Inflammatory macrophage (primary cell): ENCODE data around the gene INTS15.
"Not testable (repeated sequence)": the region's sequence is repeated elsewhere in the genome, so short reads cannot be mapped to it uniquely, and the experiment has no call there.

Experiments
- DNase-seq, 2 donors: peaks; one replicate each; pipeline ENCODE4 v3.0.0-alpha.2; 2020 to 2022

The INTS15 gene

DNA sequence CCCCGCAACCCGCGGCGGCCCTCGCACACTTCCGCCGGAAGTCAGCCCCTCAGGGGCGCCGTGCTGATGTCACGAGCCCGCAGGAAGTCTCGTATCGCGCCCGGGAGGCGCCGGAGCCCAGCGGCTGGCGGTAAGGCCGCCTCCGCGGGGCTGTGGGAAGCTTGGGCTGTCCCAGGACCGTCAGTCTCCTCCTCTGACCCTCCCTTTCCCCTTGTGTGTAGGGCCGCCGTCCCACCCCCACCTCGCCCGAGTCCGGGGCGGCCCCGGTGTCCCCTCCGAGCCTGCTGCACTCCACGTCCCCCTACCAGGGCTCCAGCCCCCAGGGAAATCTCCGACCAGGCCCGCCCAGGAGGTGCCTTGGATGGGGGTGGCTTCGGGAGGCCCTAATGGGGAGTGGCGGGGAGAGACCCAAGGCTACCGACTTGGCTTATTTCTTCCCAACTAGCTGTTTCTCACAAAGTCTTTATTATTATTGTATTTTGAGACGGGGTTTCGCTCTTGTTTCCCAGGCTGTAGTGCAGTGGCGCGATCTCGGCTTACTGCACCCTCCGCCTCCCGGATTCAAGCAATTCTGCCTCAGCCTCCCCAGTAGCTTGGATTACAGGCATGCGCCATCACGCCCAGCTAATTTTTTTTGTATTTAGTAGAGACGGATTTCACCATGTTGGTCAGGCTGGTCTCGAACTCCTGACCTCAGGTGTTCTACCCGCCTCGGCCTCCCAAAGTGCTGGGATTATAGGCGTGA lies 12.3 kb upstream of the INTS15 start, which contains the start of gene ZDHHC4:
Gene ZDHHC4 (plus strand): TSS at position 86 of the 745 bp plus-strand sequence. CDS start 3,108 bp downstream, outside the sequence.
- DNase-seq = peak; percentile 93 to 97

DNA sequence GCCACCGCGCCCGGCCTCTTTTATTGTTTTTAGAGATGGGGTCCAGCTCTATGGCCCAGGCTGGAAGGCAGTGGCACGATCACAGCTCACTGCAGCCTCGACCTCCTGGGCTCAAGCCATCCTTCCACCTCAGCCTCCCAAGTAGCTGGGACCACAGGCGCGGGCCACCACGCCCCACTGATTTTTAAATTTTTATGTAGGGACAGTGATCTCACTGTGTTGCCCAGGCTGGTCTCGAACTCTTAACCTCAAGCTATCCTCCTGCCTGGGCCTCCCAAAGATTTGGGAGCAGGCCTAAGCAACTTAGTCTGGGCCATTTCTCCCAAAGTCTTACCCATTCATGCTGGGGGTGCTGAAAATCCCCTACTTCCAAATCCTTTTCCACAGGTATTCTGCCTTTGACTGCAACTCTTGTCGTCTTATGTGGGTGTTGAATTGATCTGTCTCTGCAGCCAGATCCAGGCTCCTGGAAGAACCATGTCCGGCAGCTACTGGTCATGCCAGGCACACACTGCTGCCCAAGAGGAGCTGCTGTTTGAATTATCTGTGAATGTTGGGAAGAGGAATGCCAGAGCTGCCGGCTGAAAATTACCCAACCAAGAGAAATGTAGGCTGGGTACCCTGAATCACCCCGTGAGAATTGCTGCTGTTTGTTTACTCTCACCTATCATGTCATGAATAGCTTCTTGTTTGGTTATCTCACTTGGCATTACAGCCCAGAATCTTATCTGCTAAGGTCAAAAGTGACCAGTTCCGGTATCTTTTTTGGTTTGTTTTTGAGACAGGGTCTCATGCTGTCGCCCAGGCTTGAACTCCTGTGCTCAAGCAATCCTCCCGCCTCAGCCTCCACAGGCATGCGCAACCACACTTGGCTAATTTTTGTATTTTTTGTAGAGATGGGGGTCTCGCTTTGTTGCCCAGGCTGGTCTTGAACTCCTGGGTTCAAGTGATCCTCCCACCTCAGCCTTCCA lies 11.4 kb upstream of the INTS15 start:
- no peak for DNase-seq

DNA sequence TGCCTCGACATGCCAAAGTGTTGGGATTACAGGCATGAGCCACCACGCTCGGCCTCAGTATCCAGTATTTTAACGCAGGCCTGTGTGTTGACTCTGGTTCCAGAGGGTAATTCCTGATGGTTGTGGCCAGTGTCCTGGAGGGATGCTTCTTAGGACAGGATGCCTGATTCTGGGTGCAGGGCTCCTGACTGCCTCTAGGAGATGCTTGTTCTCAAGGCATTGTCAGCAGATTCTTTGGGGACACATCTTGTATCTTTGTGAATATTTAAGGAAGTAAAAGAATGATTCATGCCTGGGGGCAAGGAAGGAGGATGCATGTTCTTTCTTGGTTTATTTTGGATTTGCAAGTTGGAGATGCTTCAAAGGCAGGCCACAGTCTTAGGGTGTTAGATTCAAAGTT lies 10.4 kb upstream of the INTS15 start:
- peak; percentile 82 for DNase-seq

DNA sequence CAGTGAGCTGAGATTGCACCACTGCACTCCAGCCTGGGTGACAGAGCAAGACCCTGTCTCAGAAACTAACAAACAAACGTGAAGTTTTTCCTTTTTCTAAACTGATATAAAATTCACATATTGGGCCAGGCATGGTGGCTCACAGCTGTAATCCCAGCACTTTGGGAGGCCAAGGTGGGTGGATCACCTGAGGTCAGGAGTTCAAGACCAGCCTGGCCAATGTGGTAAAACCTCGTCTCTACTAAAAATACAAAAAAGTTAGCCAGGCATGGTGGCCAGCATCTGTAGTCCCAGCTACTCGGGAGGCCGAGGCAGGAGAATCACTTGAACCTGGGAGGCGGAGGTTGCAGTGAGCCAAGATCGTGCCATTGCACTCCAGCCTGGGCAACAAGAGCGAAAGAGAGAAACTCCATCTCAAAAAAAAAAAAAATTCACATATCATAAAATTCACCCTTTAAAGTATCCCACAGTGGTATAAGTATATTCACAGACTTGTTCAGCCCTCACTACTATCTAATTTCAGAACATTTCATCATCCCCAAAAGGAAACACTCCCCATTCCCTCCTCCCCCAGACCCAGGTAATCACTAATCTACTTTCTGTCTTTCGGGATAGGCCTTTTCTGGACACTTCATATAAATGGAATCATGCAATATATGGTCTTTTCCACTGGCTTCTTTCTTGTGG lies 3.9 kb upstream of the INTS15 start:
- DNase-seq = not testable (repeated sequence)

DNA sequence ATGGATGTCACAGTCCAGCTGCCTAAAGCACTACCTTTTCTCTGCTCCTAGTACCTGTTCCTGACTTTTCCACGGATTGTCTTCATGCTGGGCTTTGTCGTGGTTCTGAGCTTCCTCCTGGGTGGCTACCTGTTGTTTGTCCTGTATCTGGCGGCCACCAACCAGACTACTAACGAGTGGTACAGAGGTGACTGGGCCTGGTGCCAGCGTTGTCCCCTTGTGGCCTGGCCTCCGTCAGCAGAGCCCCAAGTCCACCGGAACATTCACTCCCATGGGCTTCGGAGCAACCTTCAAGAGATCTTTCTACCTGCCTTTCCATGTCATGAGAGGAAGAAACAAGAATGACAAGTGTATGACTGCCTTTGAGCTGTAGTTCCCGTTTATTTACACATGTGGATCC lies 1.3 kb upstream of the INTS15 start:
- DNase-seq = no peak

DNA sequence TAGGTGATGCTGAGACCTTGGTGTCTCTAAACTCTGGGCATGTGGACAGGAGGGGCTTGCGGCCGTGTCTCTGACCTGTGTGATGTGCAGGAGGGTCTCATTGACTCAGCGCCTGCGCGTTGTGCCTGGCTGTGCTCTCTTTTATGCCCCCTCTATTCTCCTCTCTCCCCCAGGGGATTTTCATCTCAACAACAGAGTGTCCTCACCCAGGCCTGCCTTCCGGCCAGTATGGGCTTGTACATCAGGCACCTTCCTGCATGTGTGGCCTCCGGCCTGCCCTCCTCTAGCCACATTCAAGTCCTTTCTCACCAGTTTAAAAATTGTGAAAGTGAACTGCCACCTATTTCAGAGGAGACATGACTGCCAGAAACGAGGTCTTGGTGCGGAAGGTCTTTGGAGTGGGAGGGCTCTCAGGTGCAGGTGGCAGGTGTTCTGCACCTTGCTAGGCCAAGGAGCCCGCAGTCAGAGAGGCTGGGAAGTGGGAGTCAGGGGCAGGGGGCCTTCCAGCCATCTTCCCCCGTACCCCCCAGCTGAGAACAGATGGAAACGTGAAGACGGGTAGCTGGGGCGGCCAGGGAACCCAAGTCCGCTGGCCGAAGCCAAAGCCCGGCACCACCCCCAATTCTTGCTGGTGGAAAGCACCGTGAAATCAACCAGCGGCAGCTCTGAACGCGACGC lies 531 bp upstream of the INTS15 start:
- DNase-seq = no peak

DNA sequence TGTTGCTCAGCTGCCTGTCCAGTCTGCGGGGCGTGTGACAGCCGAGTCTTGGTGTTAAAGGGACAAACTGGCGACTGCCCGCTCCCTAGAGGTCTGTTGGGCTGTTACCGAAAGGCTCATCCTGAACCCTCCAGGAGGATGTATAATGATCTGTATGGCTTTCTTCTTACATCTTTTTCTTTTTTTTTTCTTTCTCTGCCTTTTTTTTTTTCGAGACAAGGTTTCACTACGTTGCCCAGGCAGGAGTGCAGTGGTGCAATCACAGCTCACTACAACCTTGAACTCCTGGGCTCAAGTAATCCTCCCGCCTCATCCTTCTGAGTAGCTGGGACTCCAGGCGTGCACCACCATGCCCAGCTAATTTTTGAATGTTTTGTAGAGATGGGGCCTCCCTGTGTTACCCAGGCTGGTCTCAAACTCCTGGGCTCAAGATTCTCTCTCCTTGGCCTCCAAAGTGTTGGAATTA lies 857 bp downstream of the INTS15 start:
- no peak for DNase-seq

DNA sequence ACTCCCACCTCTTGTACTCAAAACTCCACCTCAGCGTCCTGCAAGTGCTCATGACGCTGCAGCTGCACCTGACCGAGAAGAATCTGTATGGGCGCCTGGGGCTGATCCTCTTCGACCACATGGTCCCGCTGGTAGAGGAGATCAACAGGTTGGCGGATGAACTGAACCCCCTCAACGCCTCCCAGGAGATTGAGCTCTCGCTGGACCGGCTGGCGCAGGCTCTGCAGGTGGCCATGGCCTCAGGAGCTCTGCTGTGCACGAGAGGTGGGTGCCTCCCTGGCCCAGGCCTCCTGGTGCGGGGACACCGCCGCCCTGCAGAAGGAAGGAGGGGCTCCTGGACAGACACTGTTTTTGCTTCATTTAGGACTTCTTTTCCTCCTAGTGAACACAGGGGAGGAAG lies 10.3 kb downstream of the INTS15 start:
- no peak for DNase-seq

DNA sequence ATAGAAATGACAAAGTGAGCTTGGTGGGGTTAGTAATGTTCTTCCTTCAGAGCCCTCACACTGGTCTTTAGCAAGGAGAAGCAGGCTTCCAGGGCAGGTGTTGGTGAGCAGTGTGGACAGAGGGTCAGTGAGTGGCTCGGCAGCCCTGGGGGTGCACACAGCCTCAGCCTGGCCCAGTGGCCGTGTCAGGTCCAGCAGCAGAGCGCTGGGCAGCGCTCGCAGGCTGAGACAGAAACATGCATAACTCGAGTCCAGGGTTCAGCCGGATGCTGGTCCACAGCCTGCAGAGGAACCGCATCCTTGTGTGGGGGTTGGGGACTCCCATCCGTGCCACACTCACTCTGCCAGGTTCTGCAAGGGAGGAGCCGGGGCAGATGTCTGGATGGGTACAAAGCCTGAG lies 14.6 kb downstream of the INTS15 start:
- no peak for DNase-seq

DNA sequence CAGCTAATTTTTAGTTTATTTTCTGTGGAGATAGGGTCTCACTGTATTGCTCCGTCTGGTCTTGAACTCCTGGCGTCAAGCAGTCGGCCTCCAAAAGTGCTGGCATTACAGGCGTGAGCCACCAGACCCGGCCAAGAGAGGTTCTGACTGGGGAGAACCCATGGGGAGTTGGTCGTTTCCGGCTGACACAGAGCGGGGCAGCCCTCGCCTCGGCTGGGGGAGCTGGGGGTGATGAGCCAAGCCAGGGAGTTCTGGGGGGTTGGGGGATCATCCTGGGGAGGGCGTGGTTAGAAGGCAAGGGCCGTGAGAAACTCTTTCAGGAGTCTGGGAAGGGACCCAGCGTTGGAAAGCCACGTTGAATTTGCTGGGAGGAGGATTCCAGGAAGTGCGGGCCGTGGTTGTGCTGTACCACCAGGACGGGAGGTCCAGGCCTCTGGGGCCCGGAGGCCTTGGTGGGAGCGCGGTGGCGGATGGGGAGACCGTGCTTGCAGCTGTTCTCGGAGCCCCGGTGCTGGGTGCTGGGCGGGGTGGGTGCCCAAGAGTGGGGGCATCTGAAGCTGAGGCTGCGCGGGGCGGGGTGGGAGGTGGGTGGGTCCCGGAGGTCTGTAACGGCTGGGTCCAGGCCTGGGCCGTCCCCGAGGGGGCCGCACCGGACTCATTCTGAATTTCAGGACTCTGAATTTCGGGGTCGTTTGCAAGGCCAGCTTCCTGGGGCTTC lies 17.2 kb downstream of the INTS15 start:
- DNase-seq = no peak

DNA sequence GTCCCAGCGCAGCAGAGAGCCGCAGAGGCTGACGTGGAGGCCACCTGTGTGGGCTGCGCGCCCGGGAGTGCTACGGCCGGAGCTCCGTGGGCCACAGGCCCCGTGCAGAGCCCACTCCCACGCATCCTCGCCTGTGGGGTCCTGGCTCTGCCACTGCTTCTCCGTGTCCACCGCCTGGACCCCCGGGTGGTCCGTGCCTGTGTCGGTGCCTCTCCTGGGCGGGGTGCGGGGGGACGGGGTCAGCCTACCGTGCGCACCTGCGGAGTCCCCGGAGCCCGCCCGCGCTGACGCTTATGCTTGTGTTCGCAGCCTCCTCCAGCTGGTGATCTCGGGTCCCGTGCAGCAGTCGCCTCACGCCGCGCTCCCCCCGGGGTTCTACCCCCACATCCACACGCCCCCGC lies 17.8 kb downstream of the INTS15 start:
- DNase-seq = no peak

DNA sequence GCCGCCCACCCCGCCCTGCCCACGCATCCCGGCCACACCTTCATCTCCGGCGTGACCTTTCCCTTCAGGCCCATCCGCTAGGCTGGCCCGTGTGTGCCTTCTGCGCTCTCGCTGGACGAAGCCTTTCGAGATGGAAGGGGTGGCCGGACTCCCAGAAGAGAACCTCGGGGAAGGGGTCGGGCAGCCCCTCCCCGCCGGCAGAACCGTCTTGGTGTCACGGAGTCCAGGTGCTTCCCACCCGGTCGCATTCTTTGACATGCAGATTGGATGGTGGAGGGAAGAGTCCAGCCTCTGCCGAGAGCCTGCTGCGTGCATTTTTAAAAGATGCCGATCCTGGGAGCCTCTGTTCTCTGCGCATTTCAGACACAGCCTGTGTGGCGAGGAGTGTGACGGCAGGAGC lies 18.3 kb downstream of the INTS15 start:
- no peak for DNase-seq

DNA sequence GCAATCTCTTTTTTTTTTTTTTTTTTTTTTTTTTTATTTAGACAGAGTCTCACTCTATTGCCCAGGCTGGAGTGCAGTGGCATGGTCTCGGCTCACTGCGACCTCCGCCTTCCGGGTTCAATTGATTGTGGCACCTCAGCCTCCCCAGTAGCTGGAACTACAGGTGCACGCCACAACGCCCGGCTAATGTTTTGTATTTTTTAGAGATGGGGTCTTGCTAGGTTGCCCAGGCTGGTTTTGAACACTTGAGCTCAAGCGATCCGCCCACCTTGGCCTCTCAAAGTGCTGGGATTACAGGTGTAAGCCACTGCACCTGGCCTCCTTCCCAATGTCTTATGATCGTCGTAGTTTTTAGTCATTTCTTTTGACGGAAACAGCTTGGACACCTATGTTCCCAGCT lies 19.0 kb downstream of the INTS15 start:
- DNase-seq = no peak

DNA sequence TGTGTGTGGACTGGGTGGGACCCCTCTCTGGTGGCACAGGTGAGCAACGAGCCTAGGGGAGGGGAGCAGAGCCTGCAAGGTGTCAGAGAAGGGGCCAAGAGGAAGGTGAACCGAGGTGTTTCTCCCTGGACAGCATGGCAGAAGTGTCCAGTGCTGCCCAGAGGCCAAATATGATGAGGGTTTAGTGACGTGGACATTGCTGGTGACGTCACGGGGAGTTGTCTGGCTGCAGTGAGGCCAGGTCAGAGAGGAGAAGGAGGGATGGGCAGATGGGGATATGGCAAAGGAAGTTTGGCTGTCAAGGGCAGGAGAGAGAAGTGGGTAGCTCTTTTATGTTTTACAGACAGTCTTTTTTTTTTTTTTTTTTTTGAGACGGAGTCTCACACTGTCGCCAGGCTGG lies 23.0 kb downstream of the INTS15 start:
- DNase-seq = no peak

DNA sequence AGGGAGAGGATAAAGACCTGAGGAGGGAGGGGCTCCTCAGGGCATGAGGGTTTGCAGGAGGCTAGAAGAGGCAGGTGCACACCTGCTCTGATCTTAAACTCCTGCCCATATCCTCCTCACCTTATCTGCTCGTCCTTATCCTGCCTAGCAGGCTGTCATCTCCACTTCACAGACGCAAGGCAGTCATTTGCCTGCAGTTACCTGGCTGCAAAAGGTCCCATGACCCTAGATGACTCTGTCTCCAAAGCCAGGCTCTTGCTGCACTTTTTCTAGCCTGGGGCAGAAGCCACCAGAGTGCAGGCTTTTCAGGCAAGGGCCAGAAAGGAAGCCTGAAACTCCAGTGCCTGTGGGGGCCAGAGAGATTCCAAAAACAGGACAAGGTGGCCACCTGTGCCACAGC lies 23.9 kb downstream of the INTS15 start:
- no peak for DNase-seq

DNA sequence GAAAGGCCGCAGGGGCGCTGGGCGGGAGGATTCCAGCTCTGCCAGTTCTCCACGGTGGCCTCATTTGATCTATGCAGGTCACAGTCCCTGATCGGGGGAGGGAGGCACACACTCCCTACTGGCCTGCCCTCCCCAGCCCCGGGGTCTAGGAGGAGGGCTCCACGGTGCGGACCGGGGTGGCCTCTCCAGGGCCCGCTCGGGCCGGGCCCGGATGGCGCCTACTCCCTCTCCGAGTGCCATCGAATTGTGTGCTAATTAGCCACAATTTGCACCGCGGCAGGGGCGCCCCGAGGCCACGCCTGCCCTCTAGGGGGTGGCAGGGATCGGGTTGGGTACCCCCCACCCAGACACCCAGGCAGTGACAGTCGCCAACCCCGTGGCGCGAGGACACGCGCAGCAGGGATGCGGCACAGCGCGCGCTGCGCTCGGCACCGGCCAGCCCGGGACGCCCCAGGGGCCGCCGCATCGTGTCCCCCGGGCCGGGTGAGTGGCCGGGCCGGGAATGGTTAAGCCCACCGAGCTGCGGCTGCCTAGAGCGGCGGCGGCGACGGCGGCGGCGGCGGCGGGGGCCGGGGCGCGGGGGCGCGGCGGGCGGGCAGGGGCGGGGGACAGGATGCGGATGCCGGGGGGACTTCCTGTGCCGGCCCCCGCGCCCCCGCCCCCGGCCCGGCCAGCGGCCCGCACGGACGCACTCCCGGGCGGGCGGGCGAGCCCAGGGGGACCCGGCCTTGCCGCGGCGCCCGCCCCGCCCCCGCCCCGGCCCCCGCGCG lies 25.3 kb downstream of the INTS15 start, which contains the start of gene ZNF853:
Gene ZNF853 (plus strand): TSS at position 658 of the 770 bp plus-strand sequence. CDS start 565 bp downstream, outside the sequence.
- DNase-seq = no peak

DNA sequence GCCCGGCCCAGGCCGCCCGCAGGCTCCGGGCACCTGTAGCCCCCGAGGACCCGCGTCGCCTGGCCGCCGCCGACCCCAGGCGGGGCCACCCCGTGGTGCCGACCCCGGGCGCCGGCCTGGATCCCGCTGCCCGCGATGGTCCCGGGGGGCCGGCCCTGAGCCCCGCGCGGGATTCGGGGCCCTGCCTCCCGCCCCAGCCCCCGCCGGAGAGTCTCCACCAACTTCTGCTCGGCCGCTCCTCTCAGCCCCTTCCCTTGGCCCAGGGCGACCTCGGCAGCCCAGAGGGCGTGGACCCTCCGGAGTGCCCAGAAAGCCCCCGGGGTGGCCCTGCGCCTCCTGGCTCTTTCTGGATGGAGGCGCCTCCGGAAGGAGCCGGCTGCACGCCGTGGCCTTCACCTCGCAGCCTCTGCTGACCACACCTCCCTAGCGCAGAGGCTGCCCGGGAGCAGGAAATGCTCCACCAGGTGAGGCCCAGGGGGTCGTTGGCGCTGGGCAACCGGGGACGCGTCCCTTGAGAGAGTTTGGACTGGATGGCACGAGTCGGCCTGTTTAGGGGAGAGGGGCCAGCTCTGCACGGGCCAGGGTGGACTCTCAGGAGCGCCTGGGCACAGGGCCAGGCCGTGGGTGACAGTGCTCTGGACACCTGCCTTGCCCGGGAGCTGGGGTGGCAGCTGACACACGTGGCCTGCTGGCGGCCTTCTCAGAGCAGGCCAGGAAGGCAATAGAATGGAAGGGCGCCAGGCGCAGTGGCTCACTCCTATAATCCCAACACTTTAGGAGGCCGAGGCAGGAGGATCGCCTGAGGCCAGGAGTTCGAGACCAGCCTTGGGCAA lies 26.1 kb downstream of the INTS15 start:
- DNase-seq = no peak

DNA sequence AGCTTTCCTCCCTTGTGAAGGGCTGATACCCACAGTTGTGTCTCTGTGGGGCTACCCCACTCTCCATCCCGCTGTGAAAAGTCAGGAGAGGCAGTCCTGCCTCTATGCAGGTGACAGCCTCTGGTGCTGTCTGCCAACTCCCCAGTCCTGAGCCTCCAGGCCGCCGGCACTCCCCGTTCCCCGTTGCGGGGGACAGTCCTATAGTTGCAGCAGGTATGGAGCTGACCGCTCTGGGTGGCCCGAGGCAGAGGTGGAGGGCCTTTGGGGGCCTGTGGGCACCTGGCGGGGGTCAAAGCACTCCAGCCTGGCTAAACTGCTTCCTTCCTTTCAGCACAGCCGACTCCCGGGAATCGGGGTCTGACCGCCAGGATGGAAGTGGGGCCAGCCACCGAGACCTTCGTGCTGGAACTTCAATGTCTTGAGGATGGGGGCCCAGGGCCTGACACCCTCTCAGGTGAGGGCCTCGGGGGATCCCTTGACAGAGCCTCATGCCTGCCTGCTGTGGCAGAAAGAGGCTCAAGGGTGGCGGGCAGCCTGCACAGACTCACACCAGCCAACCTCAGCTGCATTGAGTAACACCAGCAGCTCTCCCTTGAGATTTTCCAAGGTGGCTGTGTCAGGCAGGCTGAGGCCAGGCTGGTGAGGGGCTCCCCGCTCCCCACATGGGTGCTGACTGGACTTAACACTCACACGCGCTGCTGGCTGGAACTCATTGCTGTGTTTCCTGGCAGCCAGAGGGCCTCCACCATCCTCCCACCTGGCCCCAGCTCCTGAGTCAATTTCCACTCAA lies 27.2 kb downstream of the INTS15 start:
- DNase-seq = no peak

DNA sequence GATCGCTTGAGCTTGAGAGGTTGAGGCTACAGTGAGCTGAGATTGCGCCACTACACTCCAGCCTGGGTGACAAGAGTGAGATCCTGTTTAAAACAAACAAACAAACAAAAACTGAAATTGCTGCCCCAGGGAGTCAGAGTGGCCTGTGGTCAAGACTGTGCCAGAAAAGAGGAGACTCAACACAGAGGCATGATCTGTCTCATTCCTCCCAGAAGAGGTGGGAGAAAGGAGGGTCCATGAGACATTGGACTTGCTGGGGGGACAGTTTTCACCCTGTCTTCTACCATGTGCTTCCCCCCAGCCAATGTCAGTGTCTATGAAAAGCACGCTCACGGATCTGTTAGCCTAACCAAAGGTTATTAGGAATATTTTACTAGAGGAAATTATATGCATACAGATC lies 28.8 kb downstream of the INTS15 start:
- DNase-seq = no peak
